ENCODE measurements around the gene DDAH2. TPM values are rescaled to one million over a fixed set of nuclear protein-coding genes. Genes with fewer than 3 reads are reported as not detected.

DDAH2 gene
- total and polyA plus RNA-seq, 12 donors, result 35.2 to 117 (median 54.2) TPM

GRCh38 chr6:31702405-31702818 lies 26.7 kb downstream of the DDAH2 start:
- Histone ChIP-seq H3K4me3 (peak overlapping the region; percentile 56 to 89 (median 78)), H3K36me3 (peaks cover 0 to 40% (median 12%) of the 10 kb centered on the region in 9 donors), H3K4me1 (peaks cover 11 to 38% (median 22%) of the 10 kb centered on the region in 9 donors), H3K9me3 (no peaks in the 10 kb centered on the region), H3K27me3 (no peaks in the 10 kb centered on the region), H3K27ac (peak overlapping the region; percentile 91 to 99 (median 96))
- intact Hi-C loops (cut with DNase I), result no loop called here
- DNase-seq (no peak), ATAC-seq (peak; percentile 1 to 38 (median 19))
- TF ChIP-seq, protein P1, sequence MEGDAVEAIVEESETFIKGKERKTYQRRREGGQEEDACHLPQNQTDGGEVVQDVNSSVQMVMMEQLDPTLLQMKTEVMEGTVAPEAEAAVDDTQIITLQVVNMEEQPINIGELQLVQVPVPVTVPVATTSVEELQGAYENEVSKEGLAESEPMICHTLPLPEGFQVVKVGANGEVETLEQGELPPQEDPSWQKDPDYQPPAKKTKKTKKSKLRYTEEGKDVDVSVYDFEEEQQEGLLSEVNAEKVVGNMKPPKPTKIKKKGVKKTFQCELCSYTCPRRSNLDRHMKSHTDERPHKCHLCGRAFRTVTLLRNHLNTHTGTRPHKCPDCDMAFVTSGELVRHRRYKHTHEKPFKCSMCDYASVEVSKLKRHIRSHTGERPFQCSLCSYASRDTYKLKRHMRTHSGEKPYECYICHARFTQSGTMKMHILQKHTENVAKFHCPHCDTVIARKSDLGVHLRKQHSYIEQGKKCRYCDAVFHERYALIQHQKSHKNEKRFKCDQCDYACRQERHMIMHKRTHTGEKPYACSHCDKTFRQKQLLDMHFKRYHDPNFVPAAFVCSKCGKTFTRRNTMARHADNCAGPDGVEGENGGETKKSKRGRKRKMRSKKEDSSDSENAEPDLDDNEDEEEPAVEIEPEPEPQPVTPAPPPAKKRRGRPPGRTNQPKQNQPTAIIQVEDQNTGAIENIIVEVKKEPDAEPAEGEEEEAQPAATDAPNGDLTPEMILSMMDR (IDR thresholded peaks at IDR 0.05), result no peak
- 1% methylated on average over 10 of the region's 10 CpGs for WGBS, 2 donors

GRCh38 chr6:31701666-31702404 lies 27.3 kb downstream of the DDAH2 start:
- Histone ChIP-seq H3K4me1 (peaks cover 11 to 41% (median 22%) of the 10 kb centered on the region in 9 donors), H3K4me3 (peak overlapping the region; percentile 56 to 89 (median 78)), H3K9me3 (no peaks in the 10 kb centered on the region), H3K27me3 (no peaks in the 10 kb centered on the region), H3K36me3 (peaks cover 0 to 45% (median 14%) of the 10 kb centered on the region in 9 donors), H3K27ac (peak overlapping the region in 9 of 10 donors; percentile 92 to 99 (median 97))
- TF ChIP-seq, protein P1 (IDR thresholded peaks at IDR 0.05), result no peak
- peak; percentile 43 to 53 for DNase-seq
- 16 to 18% methylated on average over 7 of the region's 7 CpGs for WGBS, 2 donors
- peak in 1 of 8 donors; percentile 2 for ATAC-seq
- intact Hi-C loops (cut with DNase I), result loop anchor here in 1 of 10 donors (1.0 kb wide), 1 partner anchor 27 kb away; the partner anchor contains the start of gene DDAH2

DNA sequence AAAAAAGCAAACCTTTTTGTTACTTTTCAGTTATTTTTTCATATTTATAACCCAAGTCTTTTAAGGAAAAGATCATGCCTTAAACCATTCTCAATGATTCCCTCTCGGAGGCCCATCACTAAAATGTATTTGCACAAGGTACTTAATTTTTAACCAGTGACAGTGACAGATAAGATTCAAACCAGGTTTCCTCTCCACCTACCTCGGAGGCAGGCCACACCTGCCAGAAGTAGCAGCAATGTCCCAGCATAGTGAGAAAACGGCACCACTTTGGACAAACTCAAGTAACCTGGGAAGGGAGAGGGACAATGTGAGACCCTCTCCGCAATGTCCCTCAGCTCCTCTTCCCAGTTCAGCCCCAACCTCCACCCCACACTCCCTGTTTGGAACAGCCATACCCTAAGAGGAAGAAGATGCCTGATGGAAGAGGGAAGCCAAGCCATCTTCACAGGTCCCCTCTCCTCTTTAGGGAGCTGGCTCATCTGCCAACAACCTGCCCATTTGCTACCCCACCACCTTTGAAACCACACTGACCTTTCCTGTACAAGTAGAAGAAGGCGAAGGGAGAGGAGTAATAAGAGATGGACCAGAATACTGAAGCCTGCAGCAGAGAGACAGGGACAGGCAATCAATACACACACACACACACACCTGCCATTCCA lies 28.2 kb downstream of the DDAH2 start:
- Histone ChIP-seq H3K9me3 (no peaks in the 10 kb centered on the region), H3K4me1 (peaks cover 11 to 41% (median 22%) of the 10 kb centered on the region in 9 donors), H3K36me3 (peaks cover 0 to 55% (median 19%) of the 10 kb centered on the region in 9 donors), H3K4me3 (no peak overlapping the region), H3K27ac (peak overlapping the region in 1 of 10 donors; percentile 17), H3K27me3 (no peaks in the 10 kb centered on the region)
- TF ChIP-seq, protein P1 (IDR thresholded peaks at IDR 0.05), result no peak
- ATAC-seq (no peak), DNase-seq (no peak)
- intact Hi-C loops (cut with DNase I), result loop anchor here in 1 of 10 donors (1.0 kb wide), 1 partner anchor 28 kb away; the partner anchor contains the start of gene DDAH2
- 92% methylated on average over 5 of the region's 5 CpGs for WGBS, 2 donors

DNA sequence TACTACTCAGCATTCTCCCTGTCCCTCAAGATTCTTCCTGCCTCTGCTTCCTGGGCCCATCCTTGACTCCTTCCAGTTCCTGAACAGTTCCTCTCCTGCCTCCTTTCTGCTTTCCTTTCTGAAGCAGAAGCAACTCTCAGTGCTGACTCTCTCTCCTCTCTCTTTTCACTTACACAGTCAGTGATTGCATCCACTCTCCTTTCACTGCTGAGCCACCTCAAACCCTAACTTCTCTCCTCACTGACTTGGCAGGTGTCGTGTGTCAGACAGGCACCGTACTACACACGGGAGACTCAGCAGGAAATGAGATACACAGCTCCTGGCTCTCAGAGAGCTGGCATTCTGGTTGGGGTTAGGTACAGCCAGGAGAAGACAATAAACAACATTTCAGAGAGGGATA lies 31.5 kb downstream of the DDAH2 start:
- Histone ChIP-seq H3K36me3 (peaks cover 0 to 88% (median 46%) of the 10 kb centered on the region in 9 donors), H3K27ac (peak overlapping the region in 1 of 10 donors; percentile 31), H3K4me3 (no peak overlapping the region), H3K9me3 (no peaks in the 10 kb centered on the region), H3K4me1 (peaks cover 8 to 35% (median 18%) of the 10 kb centered on the region in 9 donors), H3K27me3 (no peaks in the 10 kb centered on the region)
- TF ChIP-seq, protein P1 (IDR thresholded peaks at IDR 0.05), result no peak
- no peak for ATAC-seq
- intact Hi-C loops (cut with DNase I), result no loop called here
- 38 to 47% methylated on average over 3 of the region's 3 CpGs for WGBS, 2 donors
- no peak for DNase-seq

All from heart right ventricle (tissue), 16 donors.